ENCODE data around the gene ART5. TPM values are rescaled to one million over a fixed set of nuclear protein-coding genes. Genes with fewer than 3 reads are reported as not detected.

ART5 gene
- total RNA-seq, 1 experiment from 2014 or later, result 7.9 TPM

DNA sequence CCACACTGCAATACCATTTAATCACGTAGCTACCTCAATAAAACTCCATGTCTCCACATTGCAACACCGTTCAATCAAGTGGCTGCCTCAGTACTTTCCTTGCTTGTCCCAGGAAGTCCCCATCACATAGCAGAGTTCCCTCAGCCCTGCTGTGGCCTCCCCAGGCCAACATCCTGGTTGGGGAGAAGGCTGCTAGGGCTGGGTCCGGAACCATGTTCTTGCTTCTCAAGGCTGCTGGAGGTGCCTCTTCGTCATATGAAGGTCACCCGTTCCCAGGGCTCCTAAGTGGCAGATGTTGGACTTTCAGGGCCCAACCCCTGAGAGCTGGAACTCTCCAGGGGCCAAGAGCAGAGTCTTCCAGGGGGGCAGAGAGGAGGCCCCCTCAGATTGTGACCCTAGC lies 3.3 kb downstream of the ART5 start:
- TF ChIP-seq, protein P1, sequence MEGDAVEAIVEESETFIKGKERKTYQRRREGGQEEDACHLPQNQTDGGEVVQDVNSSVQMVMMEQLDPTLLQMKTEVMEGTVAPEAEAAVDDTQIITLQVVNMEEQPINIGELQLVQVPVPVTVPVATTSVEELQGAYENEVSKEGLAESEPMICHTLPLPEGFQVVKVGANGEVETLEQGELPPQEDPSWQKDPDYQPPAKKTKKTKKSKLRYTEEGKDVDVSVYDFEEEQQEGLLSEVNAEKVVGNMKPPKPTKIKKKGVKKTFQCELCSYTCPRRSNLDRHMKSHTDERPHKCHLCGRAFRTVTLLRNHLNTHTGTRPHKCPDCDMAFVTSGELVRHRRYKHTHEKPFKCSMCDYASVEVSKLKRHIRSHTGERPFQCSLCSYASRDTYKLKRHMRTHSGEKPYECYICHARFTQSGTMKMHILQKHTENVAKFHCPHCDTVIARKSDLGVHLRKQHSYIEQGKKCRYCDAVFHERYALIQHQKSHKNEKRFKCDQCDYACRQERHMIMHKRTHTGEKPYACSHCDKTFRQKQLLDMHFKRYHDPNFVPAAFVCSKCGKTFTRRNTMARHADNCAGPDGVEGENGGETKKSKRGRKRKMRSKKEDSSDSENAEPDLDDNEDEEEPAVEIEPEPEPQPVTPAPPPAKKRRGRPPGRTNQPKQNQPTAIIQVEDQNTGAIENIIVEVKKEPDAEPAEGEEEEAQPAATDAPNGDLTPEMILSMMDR (conservative IDR thresholded peaks at IDR 0.05), result no peak
- H3K4me1 Mint-ChIP-seq, result peaks cover 8 to 18% of the 10 kb centered on the region in 2 experiments

More for the DNA sequence above, 3.3 kb downstream of the ART5 start:
- Histone ChIP-seq H2AK5ac (ENCODE audit: insufficient read length, low read length) (no peak overlapping the region), H3K79me2 (ENCODE audit: insufficient read depth, low read length) (no peaks in the 10 kb centered on the region), H2BK20ac (ENCODE audit: low read depth, low read length, poor library complexity, severe bottlenecking) (no peak overlapping the region), H4K91ac (ENCODE audit: insufficient read length, low read depth, low read length) (no peak overlapping the region), H3K4me1 (ENCODE audit: insufficient read depth, low read length) (no peaks in the 10 kb centered on the region), H3K27me3 (ENCODE audit: insufficient read depth, low read length) (no peaks in the 10 kb centered on the region), H3K23ac (ENCODE audit: insufficient read length, low read depth, low read length) (no peak overlapping the region), H3K27ac (ENCODE audit: insufficient read length, low read depth, low read length) (no peak overlapping the region), H3K14ac (ENCODE audit: insufficient read depth, low read length) (no peak overlapping the region; the same call in 1 of the 2 replicates), H3T11ph (ENCODE audit: low read length) (no peak overlapping the region), H2BK12ac (ENCODE audit: insufficient read length, low read depth, low read length) (no peak overlapping the region), H2AFZ (ENCODE audit: low read length) (no peak overlapping the region), H2BK15ac (ENCODE audit: low read depth, low read length) (no peak overlapping the region), H4K5ac (ENCODE audit: insufficient read length, low read depth, low read length) (no peak overlapping the region), H4K8ac (replicated peaks; ENCODE audit: insufficient read length, low read depth, low read length) (no peak overlapping the region), H3K9me3 (ENCODE audit: control insufficient read depth, low read depth, low read length) (no peaks in the 10 kb centered on the region), H3K9ac (ENCODE audit: extremely low read depth, insufficient read length, low read length) (no peak overlapping the region), H3K79me1 (ENCODE audit: insufficient read depth, low read depth, low read length, poor library complexity, severe bottlenecking) (no peaks in the 10 kb centered on the region), H2BK5ac (ENCODE audit: insufficient read length, low read length) (no peak overlapping the region), H3K4ac (ENCODE audit: low read depth, low read length) (no peak overlapping the region), H3K23me2 (ENCODE audit: insufficient read length, low read depth, low read length, poor library complexity, severe bottlenecking) (peaks cover 13% of the 10 kb centered on the region), H4K20me1 (ENCODE audit: control insufficient read depth, insufficient read depth, insufficient read length) (no peaks in the 10 kb centered on the region), H2BK120ac (ENCODE audit: low read depth, low read length, poor library complexity, severe bottlenecking) (no peak overlapping the region), H3K56ac (ENCODE audit: insufficient read length, low read depth, low read length) (no peak overlapping the region), H3K18ac (ENCODE audit: insufficient read length, low read depth, low read length) (no peak overlapping the region), H3K4me2 (ENCODE audit: insufficient read depth, insufficient read length, low read length) (no peak overlapping the region)
- no CpG with 5 or more reads among the region's 5 CpGs for WGBS (ENCODE audit: extremely low coverage, insufficient read length, low lambda C conversion rate)
- H3K27ac Mint-ChIP-seq, result peak overlapping the region in 1 of 3 experiments; percentile 94; a peak in 1 of 7 replicates
- peaks cover 0 to 4% of the 10 kb centered on the region in 2 experiments; a peak in 3 of 5 replicates for H3K9me3 Mint-ChIP-seq
- no peak overlapping the region for H3K4me3 Mint-ChIP-seq
- DNase-seq, result no peak
- H3K36me3 Mint-ChIP-seq (ENCODE audit: insufficient read depth in 1 of 3, low read depth in 3 of 3), result peaks cover 3 to 5% (median 5%) of the 10 kb centered on the region in 3 experiments; a peak in 4 of 7 replicates
- H3K27me3 Mint-ChIP-seq (ENCODE audit: low read depth), result peaks cover 10% of the 10 kb centered on the region

All from H9 (cell line).